AG04450 (cell line): Measurements from ENCODE around the gene MLXIPL. TPM values are rescaled to one million over a fixed set of nuclear protein-coding genes. Genes with fewer than 3 reads are reported as not detected.
"Not testable (repeated sequence)": the region's sequence is repeated elsewhere in the genome, so short reads cannot be mapped to it uniquely, and the experiment has no call there.

ENCODE experiments used
- CTCF ChIA-PET: fragments of 300-600, 350-600 bp; formaldehyde crosslinking; extraction: SDS; loops from one replicate; lab custom pipeline; 2022; ENCODE audit warnings: antibody characterized with exemption, inconsistent platforms; lab: Charles Lee
- POLR2A ChIA-PET: fragments of 350-600 bp; formaldehyde crosslinking; extraction: SDS; loops from one replicate; lab custom pipeline; 2021; ENCODE audit warnings: antibody characterized with exemption, inconsistent platforms; lab: Yijun Ruan, JAX
- DNase-seq: peaks from one replicate; pipeline ENCODE4 v3.0.0-alpha.2; 2011; ENCODE audit warnings: low read depth, low spot score
- H3K27ac ChIP-seq: one replicate; pipeline ENCODE4 v1.5.1; 2012; ENCODE audit warnings: low read depth, low read length, control low read depth
- H3K27me3 ChIP-seq: one replicate; pipeline ENCODE4 v1.6.0; 2012; ENCODE audit warnings: low read length; ENCODE audit not compliant: control insufficient read depth, insufficient read depth
- H3K4me3 ChIP-seq: 2 replicates; pipeline ENCODE4 v1.5.1; 2011; ENCODE audit warnings: mild to moderate bottlenecking, low read depth, low read length, control low read depth
- H3K9me3 ChIP-seq: 2 replicates; pipeline ENCODE4 v1.5.1; 2012; ENCODE audit warnings: low read length; ENCODE audit not compliant: control insufficient read depth, insufficient read depth
- polyA plus RNA-seq: library from polyadenylated mRNA; depleted of rRNA; stranded (reverse); fragments of >200 nt; gene quantifications from 2 replicates; pipeline ENCODE4 v1.2.3, GENCODE V29; 2011
- TF ChIP-seq, protein P1 (sequence below): IDR thresholded peaks from 2 replicates; pipeline ENCODE4 v1.5.1; 2011; ENCODE audit warnings: low read depth, low read length, control low read depth, inconsistent platforms

MLXIPL gene
- polyA plus RNA-seq, 1 experiment = not detected

DNA sequence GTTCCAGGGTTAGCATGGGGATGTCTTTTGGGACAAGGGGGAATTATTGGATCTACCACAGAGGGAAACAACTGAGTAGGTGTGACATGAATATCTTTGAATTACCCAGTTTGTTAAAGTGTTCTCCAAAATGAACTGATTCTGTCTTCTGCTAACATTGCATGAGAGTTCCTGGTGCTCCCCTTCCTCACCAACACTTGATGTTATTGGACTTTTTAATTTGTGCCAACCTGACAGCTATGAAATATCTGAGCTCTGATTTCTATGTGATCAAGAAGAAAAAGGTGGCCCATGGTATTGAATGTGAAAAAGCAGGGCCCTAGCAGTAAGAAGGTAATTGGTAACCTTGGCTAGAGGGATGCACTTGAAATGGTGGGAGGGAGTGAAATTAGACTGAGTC lies 38.7 kb upstream of the MLXIPL start:
- CTCF ChIA-PET = no interaction called here

DNA sequence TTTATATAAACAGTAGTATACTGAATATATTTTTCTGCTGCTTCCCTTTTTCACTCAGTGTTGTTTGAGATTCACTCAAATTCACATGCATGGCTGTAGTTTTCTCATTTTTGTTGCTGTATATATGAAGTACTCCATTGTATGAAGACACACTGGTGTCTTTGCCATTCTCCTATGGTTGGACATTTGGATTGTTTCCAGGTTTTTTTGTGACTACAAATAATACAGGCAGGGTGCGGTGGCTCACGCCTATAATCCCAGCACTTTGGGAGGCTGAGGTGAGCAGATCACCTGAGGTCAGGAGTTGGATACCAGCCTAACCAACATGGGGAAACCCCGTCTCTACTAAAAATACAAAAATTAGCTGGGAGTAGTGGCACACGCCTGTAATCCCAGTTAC lies 36.3 kb upstream of the MLXIPL start:
- DNase-seq, POLR2A ChIA-PET, H3K27me3 ChIP-seq, H3K27ac ChIP-seq, H3K9me3 ChIP-seq, H3K4me3 ChIP-seq: not testable (repeated sequence)
- CTCF ChIA-PET = interaction anchor here (1.0 kb wide), 1 partner anchor 53 kb away, joined by 3 read pairs; no protein-coding TSS in a partner anchor

More for the DNA sequence above, 38.7 kb upstream of the MLXIPL start:
- POLR2A ChIA-PET = no interaction called here
- H3K27me3 ChIP-seq = peaks cover 12% of the 10 kb centered on the region
- TF ChIP-seq, protein P1, sequence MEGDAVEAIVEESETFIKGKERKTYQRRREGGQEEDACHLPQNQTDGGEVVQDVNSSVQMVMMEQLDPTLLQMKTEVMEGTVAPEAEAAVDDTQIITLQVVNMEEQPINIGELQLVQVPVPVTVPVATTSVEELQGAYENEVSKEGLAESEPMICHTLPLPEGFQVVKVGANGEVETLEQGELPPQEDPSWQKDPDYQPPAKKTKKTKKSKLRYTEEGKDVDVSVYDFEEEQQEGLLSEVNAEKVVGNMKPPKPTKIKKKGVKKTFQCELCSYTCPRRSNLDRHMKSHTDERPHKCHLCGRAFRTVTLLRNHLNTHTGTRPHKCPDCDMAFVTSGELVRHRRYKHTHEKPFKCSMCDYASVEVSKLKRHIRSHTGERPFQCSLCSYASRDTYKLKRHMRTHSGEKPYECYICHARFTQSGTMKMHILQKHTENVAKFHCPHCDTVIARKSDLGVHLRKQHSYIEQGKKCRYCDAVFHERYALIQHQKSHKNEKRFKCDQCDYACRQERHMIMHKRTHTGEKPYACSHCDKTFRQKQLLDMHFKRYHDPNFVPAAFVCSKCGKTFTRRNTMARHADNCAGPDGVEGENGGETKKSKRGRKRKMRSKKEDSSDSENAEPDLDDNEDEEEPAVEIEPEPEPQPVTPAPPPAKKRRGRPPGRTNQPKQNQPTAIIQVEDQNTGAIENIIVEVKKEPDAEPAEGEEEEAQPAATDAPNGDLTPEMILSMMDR = no peak
- no peaks in the 10 kb centered on the region; the same call in 1 of the 2 replicates for H3K9me3 ChIP-seq
- no peak for DNase-seq
- H3K27ac ChIP-seq = no peak overlapping the region
- H3K4me3 ChIP-seq = no peak overlapping the region

DNA sequence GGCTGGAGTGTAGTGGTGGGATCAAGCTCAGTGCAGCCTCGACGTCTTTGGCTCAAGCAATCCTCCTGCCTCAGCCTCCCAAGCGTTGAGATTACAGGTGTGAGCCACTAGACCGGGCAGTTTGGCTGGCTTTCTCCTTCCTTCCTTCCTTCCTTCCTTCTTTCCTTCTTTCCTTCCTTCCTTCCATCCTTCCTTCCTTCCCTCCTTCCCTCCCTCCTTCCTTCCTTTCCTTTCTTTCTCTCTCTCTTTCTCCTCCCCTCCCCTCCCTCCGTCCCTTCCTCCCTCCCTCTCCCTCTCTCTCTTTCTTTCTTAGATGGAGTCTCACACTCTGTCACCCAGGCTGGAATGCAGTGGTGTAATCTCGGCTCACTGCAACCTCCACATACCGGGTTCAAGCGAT lies 35.7 kb upstream of the MLXIPL start:
- ChIA-PET POLR2A (no interaction called here), CTCF (interaction anchor here (1.0 kb wide), 1 partner anchor 53 kb away, joined by 3 read pairs; no protein-coding TSS in a partner anchor)
- Histone ChIP-seq H3K9me3 (no peaks in the 10 kb centered on the region; the same call in 1 of the 2 replicates), H3K27me3 (peaks cover 9% of the 10 kb centered on the region), H3K4me3 (no peak overlapping the region), H3K27ac (no peak overlapping the region)
- TF ChIP-seq, protein P1 = no peak
- no peak for DNase-seq

DNA sequence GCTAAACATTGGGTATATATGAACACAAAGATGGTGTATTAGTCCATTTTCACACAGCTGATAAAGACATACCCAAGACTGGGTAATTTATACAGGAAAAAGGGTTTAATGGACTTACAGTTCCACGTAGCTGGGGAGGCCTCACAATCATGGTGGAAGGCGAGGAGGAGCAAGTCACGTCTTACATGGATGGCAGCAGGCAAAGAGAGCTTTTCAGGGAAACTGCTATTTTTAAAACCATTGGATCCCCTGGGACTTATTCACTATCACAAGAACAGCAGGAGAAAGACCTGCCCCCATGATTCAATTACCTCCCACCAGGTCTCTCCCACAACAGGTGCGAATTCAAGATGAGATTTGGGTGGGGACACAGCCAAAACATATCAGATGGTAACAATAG lies 31.0 kb upstream of the MLXIPL start:
- POLR2A ChIA-PET = interaction anchor here (0.6 kb wide), 1 partner anchor 555 kb away, joined by 3 read pairs; the partner anchor contains the start of gene LAT2
- CTCF ChIA-PET, H3K27ac ChIP-seq, H3K9me3 ChIP-seq, H3K4me3 ChIP-seq, DNase-seq: not testable (repeated sequence)
- peaks cover 14% of the 10 kb centered on the region for H3K27me3 ChIP-seq

DNA sequence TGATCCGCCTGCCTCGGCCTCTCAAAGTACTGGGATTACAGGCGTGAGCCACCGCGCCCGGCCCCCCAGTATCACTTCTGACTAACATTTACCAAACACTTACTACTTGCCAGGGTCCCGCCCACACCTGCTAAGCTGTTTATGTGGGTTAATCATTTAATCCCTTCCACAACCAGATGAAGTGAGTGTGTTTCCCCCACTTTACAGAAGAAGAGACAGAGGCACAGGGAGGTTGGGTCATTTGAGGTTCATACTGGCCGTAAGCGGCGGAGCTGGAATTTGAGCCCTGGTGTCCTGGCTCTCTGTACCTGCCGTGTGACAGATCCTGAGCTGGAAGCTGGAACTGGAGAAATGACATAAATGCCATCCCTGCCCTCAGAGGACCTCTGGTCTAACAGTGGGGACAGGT lies 28.2 kb upstream of the MLXIPL start:
- TF ChIP-seq, protein P1 = no peak
- ChIA-PET POLR2A (no interaction called here), CTCF (interaction anchor here (1.4 kb wide), 1 partner anchor 46 kb away, joined by 4 read pairs; no protein-coding TSS in a partner anchor)
- H3K9me3 ChIP-seq = no peaks in the 10 kb centered on the region
- no peak overlapping the region for H3K4me3 ChIP-seq
- no peak overlapping the region for H3K27ac ChIP-seq
- no peak for DNase-seq
- peaks cover 31% of the 10 kb centered on the region for H3K27me3 ChIP-seq

DNA sequence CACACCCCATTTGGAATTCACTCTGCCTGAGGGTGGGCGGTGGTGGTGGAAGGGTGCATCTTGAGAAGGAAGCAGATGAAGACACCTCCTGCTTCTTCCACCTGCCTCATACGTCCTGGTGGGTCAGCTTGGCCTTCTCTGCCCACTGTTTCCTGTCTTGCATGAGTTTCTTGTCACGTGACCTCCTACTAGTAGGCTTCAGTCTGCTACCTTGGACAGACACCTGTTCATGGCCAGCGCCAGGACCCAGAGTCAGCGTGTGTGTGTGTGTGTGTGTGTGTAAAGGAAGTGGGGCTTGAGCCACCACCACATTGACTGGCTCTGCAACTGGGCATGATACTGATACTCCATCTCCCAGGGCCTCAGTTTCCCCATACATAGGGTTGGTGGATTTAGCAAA lies 26.2 kb upstream of the MLXIPL start:
- TF ChIP-seq, protein P1 = no peak
- Histone ChIP-seq H3K27ac (no peak overlapping the region), H3K9me3 (no peaks in the 10 kb centered on the region), H3K4me3 (no peak overlapping the region), H3K27me3 (peaks cover 51% of the 10 kb centered on the region)
- POLR2A ChIA-PET = no interaction called here
- CTCF ChIA-PET = no interaction called here
- DNase-seq = no peak
